Progenitor cell of endocrine pancreas (in vitro differentiated cells): ENCODE results near the gene KCNN1. TPM values are rescaled to one million over a fixed set of nuclear protein-coding genes. Genes with fewer than 3 reads are reported as not detected.

Experiments used
- DNase-seq: peaks from one replicate; pipeline ENCODE4 v3.0.0; 2021; ENCODE audit warnings: low spot score; ENCODE audit not compliant: unreplicated experiment
- H3K27ac Mint-ChIP-seq: 2 replicates; pipeline ENCODE4 v1.8.0; 2021; ENCODE audit warnings: mild to moderate bottlenecking, moderate library complexity, mixed read lengths
- H3K27me3 Mint-ChIP-seq: 2 replicates; pipeline ENCODE4 v1.8.0; 2021; ENCODE audit warnings: mixed read lengths
- H3K36me3 Mint-ChIP-seq: 2 replicates; pipeline ENCODE4 v1.8.0; 2022; ENCODE audit warnings: mixed read lengths; ENCODE audit not compliant: insufficient read depth
- H3K4me1 Mint-ChIP-seq: 2 replicates; pipeline ENCODE4 v1.8.0; 2021; ENCODE audit warnings: low read depth, mixed read lengths
- H3K4me3 Mint-ChIP-seq: 2 replicates; pipeline ENCODE4 v1.8.0; 2021; ENCODE audit warnings: low read depth, mild to moderate bottlenecking, moderate library complexity, mixed read lengths
- H3K9me3 Mint-ChIP-seq: 2 replicates; pipeline ENCODE4 v1.8.0; 2021; ENCODE audit warnings: low read depth, mixed read lengths
- total RNA-seq: library from RNA; stranded (reverse); gene quantifications from 2 replicates; pipeline ENCODE4 v1.2.1, GENCODE V29; 2021
- TF ChIP-seq, protein P1 (sequence below): fragments of 200-600 bp; sonication (generic); IDR thresholded peaks from one replicate; pipeline ENCODE4 v1.5.0; 2021; ENCODE audit warnings: antibody characterized with exemption, mild to moderate bottlenecking; ENCODE audit not compliant: unreplicated experiment

The KCNN1 gene
- total RNA-seq, 1 donor from 2014 or later: 20.3 TPM

- peaks cover 7% of the 10 kb centered on the region for H3K4me1 Mint-ChIP-seq
- H3K4me3 Mint-ChIP-seq: no peak overlapping the region
- H3K36me3 Mint-ChIP-seq: no peaks in the 10 kb centered on the region
- H3K27me3 Mint-ChIP-seq: peaks cover 20% of the 10 kb centered on the region
- H3K9me3 Mint-ChIP-seq: no peaks in the 10 kb centered on the region
- DNase-seq: no peak
- TF ChIP-seq, protein P1, sequence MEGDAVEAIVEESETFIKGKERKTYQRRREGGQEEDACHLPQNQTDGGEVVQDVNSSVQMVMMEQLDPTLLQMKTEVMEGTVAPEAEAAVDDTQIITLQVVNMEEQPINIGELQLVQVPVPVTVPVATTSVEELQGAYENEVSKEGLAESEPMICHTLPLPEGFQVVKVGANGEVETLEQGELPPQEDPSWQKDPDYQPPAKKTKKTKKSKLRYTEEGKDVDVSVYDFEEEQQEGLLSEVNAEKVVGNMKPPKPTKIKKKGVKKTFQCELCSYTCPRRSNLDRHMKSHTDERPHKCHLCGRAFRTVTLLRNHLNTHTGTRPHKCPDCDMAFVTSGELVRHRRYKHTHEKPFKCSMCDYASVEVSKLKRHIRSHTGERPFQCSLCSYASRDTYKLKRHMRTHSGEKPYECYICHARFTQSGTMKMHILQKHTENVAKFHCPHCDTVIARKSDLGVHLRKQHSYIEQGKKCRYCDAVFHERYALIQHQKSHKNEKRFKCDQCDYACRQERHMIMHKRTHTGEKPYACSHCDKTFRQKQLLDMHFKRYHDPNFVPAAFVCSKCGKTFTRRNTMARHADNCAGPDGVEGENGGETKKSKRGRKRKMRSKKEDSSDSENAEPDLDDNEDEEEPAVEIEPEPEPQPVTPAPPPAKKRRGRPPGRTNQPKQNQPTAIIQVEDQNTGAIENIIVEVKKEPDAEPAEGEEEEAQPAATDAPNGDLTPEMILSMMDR: no peak
- H3K27ac Mint-ChIP-seq: no peak overlapping the region
These were observed 2.3 kb downstream of the KCNN1 start for GRCh38 chr19:17969096-17969792.

- no peak overlapping the region for H3K4me3 Mint-ChIP-seq
- no peak for DNase-seq
- no peak overlapping the region for H3K27ac Mint-ChIP-seq
- TF ChIP-seq, protein P1: no peak
- peaks cover 2% of the 10 kb centered on the region for H3K4me1 Mint-ChIP-seq
- no peaks in the 10 kb centered on the region for H3K9me3 Mint-ChIP-seq
- H3K27me3 Mint-ChIP-seq: peaks cover 5% of the 10 kb centered on the region
- H3K36me3 Mint-ChIP-seq: peaks cover 3% of the 10 kb centered on the region
These were observed 5.3 kb downstream of the KCNN1 start for GRCh38 chr19:17972230-17972629.

- H3K4me1 Mint-ChIP-seq: no peaks in the 10 kb centered on the region
- TF ChIP-seq, protein P1: no peak
- no peaks in the 10 kb centered on the region for H3K9me3 Mint-ChIP-seq
- H3K36me3 Mint-ChIP-seq: peaks cover 7% of the 10 kb centered on the region
- no peaks in the 10 kb centered on the region for H3K27me3 Mint-ChIP-seq
- H3K27ac Mint-ChIP-seq: no peak overlapping the region
- no peak overlapping the region for H3K4me3 Mint-ChIP-seq
- DNase-seq: no peak
These were observed 6.9 kb downstream of the KCNN1 start for GRCh38 chr19:17973759-17974158.

- Mint-ChIP-seq H3K9me3 (no peaks in the 10 kb centered on the region), H3K4me1 (no peaks in the 10 kb centered on the region), H3K27me3 (no peaks in the 10 kb centered on the region), H3K36me3 (peaks cover 8% of the 10 kb centered on the region), H3K4me3 (no peak overlapping the region), H3K27ac (no peak overlapping the region)
- TF ChIP-seq, protein P1: no peak
- no peak for DNase-seq
These were observed 7.6 kb downstream of the KCNN1 start for GRCh38 chr19:17974551-17974950.

DNA sequence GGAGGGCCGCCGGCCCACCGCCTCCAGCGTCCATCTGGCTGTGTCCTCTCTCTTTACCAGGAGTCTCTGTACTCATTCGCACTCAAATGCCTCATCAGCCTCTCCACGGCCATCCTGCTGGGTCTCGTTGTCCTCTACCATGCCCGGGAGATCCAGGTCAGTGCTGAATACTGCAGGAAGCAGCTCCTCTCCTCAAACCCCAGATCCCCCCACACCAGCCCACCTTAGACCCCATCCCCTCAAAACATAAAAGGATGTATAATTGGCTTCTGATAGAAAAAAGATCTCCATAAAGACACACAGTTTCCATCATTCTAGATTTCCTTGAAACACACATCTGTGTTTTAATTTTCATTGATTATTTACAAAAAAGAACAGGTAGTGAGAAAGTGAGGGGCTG lies 8.1 kb downstream of the KCNN1 start:
- Mint-ChIP-seq H3K36me3 (peaks cover 8% of the 10 kb centered on the region), H3K27me3 (no peaks in the 10 kb centered on the region), H3K27ac (no peak overlapping the region), H3K9me3 (no peaks in the 10 kb centered on the region), H3K4me3 (no peak overlapping the region), H3K4me1 (no peaks in the 10 kb centered on the region)
- TF ChIP-seq, protein P1: no peak
- DNase-seq: no peak
